ENCODE results near the gene RNF115. TPM values are rescaled to one million over a fixed set of nuclear protein-coding genes. Genes with fewer than 3 reads are reported as not detected.
"Not testable (repeated sequence)": the region's sequence is repeated elsewhere in the genome, so short reads cannot be mapped to it uniquely, and the experiment has no call there.

Gene RNF115
- polyA plus RNA-seq, 1 experiment = 32.9 TPM

- POLR2A ChIA-PET = interaction anchor here (1.5 kb wide), 1 partner anchor 22 kb away, joined by 3 read pairs; no protein-coding TSS in a partner anchor
- TF ChIP-seq, protein P1, sequence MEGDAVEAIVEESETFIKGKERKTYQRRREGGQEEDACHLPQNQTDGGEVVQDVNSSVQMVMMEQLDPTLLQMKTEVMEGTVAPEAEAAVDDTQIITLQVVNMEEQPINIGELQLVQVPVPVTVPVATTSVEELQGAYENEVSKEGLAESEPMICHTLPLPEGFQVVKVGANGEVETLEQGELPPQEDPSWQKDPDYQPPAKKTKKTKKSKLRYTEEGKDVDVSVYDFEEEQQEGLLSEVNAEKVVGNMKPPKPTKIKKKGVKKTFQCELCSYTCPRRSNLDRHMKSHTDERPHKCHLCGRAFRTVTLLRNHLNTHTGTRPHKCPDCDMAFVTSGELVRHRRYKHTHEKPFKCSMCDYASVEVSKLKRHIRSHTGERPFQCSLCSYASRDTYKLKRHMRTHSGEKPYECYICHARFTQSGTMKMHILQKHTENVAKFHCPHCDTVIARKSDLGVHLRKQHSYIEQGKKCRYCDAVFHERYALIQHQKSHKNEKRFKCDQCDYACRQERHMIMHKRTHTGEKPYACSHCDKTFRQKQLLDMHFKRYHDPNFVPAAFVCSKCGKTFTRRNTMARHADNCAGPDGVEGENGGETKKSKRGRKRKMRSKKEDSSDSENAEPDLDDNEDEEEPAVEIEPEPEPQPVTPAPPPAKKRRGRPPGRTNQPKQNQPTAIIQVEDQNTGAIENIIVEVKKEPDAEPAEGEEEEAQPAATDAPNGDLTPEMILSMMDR (IDR thresholded peaks at IDR 0.05; ENCODE audit: low read depth, low read length) = no peak
- no peak for DNase-seq (ENCODE audit: low read depth, low spot score)
- CTCF ChIA-PET = interaction anchor here (0.9 to 1.7 kb wide), 2 partner anchors 8 to 9 kb away, joined by 4 to 5 read pairs; no protein-coding TSS in a partner anchor
- Histone ChIP-seq H3K9me3 (ENCODE audit: control insufficient read depth, insufficient read depth, low read length) (no peaks in the 10 kb centered on the region), H3K27me3 (ENCODE audit: control insufficient read depth, insufficient read depth, low read length) (no peaks in the 10 kb centered on the region), H3K27ac (ENCODE audit: low read depth, low read length) (no peak overlapping the region), H3K4me3 (ENCODE audit: low read depth, low read length) (no peak overlapping the region)
Measured at GRCh38 chr1:145729196-145729595, 94.7 kb downstream of the RNF115 start.

DNA sequence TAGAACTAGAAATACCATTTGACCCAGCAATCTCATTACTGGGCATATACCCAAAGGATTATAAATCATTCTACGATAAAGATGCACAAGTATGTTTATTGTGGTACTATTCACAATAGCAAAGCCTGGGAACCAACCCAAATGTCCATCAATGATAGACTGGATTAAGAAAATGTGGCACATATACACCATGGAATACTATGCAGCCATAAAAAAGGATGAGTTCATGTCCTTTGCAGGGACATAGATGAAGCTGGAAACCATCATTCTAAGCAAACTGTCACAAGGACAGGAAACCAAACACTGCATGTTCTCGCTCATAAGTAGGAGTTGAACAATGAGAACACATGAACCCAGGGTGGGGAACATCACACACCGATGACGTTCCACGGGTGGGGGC is 97.7 kb downstream of the RNF115 start:
- CTCF ChIA-PET = interaction anchor here (0.6 kb wide), 1 partner anchor 201 kb away, joined by 5 read pairs; the partner anchor contains the start of gene RBM8A
- POLR2A ChIA-PET; DNase-seq (ENCODE audit: low read depth, low spot score); H3K27ac ChIP-seq (ENCODE audit: low read depth, low read length); H3K4me3 ChIP-seq (ENCODE audit: low read depth, low read length); H3K9me3 ChIP-seq (ENCODE audit: control insufficient read depth, insufficient read depth, low read length); H3K27me3 ChIP-seq (ENCODE audit: control insufficient read depth, insufficient read depth, low read length): not testable (repeated sequence)

GRCh38 chr1:145720878-145721671 is 102.8 kb downstream of the RNF115 start:
- ChIA-PET CTCF (interaction anchor here (0.6 to 4.2 kb wide), 26 partner anchors 8 to 124 kb away, joined by 3 to 35 read pairs (median 5); partner anchors contain the start of genes NUDT17 and PDZK1), POLR2A (interaction anchor here (0.9 to 1.2 kb wide), 2 partner anchors 19 to 30 kb away, joined by 4 to 6 read pairs; no protein-coding TSS in a partner anchor)
- peak; percentile 29 for DNase-seq (ENCODE audit: low read depth, low spot score)
- no peaks in the 10 kb centered on the region for H3K9me3 ChIP-seq (ENCODE audit: control insufficient read depth, insufficient read depth, low read length)
- peak overlapping the region; percentile 84 for H3K27ac ChIP-seq (ENCODE audit: low read depth, low read length)
- peak overlapping the region; percentile 36 for H3K4me3 ChIP-seq (ENCODE audit: low read depth, low read length)
- TF ChIP-seq, protein P1 (IDR thresholded peaks at IDR 0.05; ENCODE audit: low read depth, low read length) = peak; percentile 82
- H3K27me3 ChIP-seq (ENCODE audit: control insufficient read depth, insufficient read depth, low read length) = no peaks in the 10 kb centered on the region

DNA sequence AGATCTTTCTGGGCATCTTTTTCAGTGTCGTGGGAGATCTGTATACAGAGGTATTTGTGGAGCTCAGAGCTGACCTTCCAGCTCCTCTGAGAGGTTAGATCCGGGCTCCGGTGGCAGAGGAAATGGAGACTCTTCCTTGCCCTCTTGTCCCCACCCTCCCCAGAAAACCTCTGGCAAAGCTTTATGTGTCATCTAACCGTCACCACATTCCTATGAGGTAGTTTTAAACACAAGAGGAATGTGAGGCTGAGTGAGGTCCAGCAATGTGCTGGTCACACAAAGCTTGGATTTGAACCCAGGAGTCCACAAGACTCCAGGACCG is 103.4 kb downstream of the RNF115 start:
- no peaks in the 10 kb centered on the region for H3K9me3 ChIP-seq (ENCODE audit: control insufficient read depth, insufficient read depth, low read length)
- POLR2A ChIA-PET = interaction anchor here (0.9 to 1.2 kb wide), 2 partner anchors 19 to 31 kb away, joined by 4 to 6 read pairs; no protein-coding TSS in a partner anchor
- peak overlapping the region; percentile 84 for H3K27ac ChIP-seq (ENCODE audit: low read depth, low read length)
- no peaks in the 10 kb centered on the region for H3K27me3 ChIP-seq (ENCODE audit: control insufficient read depth, insufficient read depth, low read length)
- H3K4me3 ChIP-seq (ENCODE audit: low read depth, low read length) = no peak overlapping the region
- peak; percentile 59 for DNase-seq (ENCODE audit: low read depth, low spot score)
- CTCF ChIA-PET = interaction anchor here (0.7 to 4.2 kb wide), 13 partner anchors 8 to 108 kb away, joined by 3 to 35 read pairs (median 5); partner anchors contain the start of gene PDZK1
- TF ChIP-seq, protein P1 (IDR thresholded peaks at IDR 0.05; ENCODE audit: low read depth, low read length) = no peak

- Histone ChIP-seq H3K27ac (ENCODE audit: low read depth, low read length) (peak within 1 kb of the TSS; percentile 59), H3K9me3 (ENCODE audit: control insufficient read depth, insufficient read depth, low read length) (no peaks in the 10 kb centered on the region), H3K27me3 (ENCODE audit: control insufficient read depth, insufficient read depth, low read length) (no peaks in the 10 kb centered on the region), H3K4me3 (ENCODE audit: low read depth, low read length) (no peak within 1 kb of the TSS)
- ChIA-PET POLR2A (no interaction called here), CTCF (interaction anchor here (1.2 to 4.2 kb wide), 3 partner anchors 12 to 109 kb away, joined by 4 to 35 read pairs (median 6); partner anchors contain the start of gene PDZK1)
- DNase-seq (ENCODE audit: low read depth, low spot score) = no peak
- TF ChIP-seq, protein P1 (IDR thresholded peaks at IDR 0.05; ENCODE audit: low read depth, low read length) = no peak
Measured at GRCh38 chr1:145719230-145720079, 104.4 kb downstream of the RNF115 start, which contains the start of gene CD160. TSS of gene CD160 (plus strand) at chr1:145719499. CDS start at chr1:145728328, 8,829 bp downstream.

DNA sequence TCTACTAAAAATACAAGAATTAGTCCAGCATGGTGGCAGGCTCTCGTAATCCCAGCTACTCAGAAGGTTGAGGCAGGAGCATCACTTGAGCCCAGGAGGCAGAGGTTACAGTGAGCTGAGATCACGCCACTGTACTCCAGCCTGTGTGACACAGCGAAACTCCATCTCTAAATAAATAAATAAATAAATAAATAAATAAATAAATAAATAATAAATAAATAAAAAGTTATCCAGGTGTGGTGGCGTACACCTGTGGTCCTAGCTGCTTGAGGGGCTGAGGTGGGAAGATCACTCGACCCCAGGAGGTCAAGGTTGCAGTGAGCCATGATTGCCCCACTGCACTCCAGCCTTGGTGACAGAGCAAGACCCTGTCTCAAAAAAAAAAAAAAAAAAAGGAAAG is 105.4 kb downstream of the RNF115 start:
- H3K9me3 ChIP-seq (ENCODE audit: control insufficient read depth, insufficient read depth, low read length); DNase-seq (ENCODE audit: low read depth, low spot score); POLR2A ChIA-PET; H3K4me3 ChIP-seq (ENCODE audit: low read depth, low read length); H3K27me3 ChIP-seq (ENCODE audit: control insufficient read depth, insufficient read depth, low read length); H3K27ac ChIP-seq (ENCODE audit: low read depth, low read length): not testable (repeated sequence)
- CTCF ChIA-PET = interaction anchor here (4.2 kb wide), 1 partner anchor 11 kb away, joined by 35 read pairs; the partner anchor contains the start of gene PDZK1
